GM18873 (cell line): Measurements from ENCODE around the gene IFNL1.
"Not testable (repeated sequence)": the region's sequence is repeated elsewhere in the genome, so short reads cannot be mapped to it uniquely, and the experiment has no call there.

Experiments used
- ATAC-seq: cut with Tn5 transposase; IDR thresholded peaks from one replicate; pipeline ENCODE4 v1.9.1; 2021; ENCODE audit warnings: mild to moderate bottlenecking, moderate library complexity, moderate number of reproducible peaks; ENCODE audit not compliant: unreplicated experiment, low FRiP score

Gene IFNL1

DNA sequence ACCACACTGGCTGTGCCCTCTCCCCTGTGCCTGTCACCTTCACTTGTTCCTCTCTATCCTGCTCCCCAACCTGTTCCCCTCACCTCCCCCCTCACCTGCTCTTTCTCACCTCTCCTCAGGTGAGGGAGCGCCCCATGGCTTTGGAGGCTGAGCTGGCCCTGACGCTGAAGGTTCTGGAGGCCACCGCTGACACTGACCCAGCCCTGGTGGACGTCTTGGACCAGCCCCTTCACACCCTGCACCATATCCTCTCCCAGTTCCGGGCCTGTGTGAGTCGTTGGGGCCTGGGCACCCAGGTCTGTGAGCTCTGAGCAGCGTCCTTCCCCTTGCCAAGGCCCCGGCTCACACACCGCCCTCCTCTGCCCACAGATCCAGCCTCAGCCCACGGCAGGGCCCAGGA, 26.8 kb upstream of the IFNL1 start:
- not testable (repeated sequence) for ATAC-seq

DNA sequence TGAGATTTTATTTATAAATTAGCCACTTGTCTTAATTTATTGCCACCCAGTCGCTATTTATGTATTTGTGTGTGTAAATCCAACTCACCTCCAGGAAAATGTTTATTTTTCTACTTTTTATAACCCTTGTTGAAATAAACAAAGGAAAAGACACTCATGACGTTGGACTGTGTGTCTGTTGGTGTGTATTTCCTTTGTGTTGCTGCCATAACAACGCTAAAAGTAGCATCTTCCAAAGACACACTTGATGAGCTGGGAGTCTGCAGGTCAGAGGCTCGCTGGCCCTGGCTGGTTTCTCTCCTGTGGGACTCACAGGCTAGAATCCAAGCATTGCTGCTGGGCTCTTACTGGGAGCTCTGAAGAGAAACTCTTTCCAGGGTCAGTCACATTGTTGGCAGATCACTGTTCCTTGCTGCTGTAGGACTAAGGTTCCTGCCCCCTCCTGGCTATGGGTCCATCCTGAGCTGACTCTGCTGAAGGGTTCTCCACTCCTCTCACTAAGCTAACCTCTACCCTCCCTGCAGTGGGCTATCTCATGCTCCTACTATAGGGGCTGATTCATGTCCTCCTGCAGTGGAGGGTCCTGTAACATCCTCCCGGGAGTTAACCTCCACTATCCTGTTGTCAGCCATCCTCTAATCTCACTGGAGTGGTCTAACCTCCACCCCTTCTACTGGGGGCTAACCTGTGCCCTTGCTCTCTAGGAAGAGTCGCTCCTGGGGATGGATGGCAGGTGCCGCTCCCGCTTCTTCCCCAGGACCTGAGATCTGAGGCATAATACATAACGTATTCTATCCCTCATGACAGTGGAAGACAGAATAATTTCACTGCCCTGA, 26.0 kb upstream of the IFNL1 start:
- no peak for ATAC-seq

DNA sequence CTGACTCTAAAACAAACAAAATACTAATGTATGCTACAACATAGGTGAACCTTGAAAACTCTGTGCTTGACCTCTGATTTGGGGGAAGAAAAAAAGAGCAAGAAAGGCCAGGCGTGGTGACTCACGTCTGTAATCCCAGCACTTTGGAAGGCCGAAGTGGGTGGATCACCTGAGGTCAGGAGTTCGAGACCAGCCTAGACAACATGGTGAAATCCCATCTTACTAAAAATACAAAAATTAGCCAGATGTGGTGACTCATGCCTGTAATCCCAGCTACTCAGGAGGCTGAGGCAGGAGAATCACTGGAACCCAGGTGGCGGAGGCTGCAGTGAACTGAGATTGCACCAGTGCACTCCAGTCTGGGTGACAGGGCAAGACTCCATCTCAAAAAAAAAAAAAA, 22.3 kb upstream of the IFNL1 start:
- ATAC-seq: not testable (repeated sequence)

DNA sequence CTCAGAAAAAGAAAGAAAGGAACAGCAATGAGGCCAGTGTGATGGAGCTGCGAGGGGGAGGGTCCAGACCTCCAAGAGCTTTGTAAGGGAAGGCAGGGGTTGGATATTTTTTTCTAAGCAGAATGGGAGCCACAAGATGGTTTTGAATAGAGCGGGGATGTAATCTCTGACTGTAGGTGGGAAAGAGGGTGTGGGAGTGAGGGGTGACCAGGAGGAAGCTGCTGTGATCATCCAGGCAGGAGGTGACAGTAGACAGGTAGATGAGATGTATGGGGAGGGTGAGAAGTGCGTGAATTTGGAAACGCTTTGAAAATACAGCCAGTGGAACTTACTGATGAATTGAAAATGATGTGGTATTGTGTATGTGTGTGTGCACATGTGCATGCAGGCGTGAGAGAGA, 20.6 kb upstream of the IFNL1 start:
- no peak for ATAC-seq

DNA sequence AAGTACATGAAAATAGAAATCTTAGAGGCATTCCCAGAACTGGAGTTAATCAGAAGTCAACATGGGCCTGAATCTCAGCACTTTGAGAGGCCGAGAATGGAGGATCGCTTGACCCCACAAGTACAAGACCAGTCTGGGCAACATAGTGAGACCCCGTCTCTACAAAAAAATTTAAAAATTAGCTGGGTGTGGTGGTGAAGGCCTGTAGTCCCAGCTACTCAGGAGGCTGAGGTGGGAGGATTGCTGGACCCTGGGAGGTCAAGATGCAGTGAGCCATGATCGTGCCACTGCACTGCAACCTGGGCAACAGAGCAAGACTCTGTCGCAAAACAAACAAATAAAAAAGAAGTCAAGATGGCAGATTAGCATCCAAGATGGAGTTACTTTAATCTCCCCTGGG, 19.5 kb upstream of the IFNL1 start:
- ATAC-seq: no peak

DNA sequence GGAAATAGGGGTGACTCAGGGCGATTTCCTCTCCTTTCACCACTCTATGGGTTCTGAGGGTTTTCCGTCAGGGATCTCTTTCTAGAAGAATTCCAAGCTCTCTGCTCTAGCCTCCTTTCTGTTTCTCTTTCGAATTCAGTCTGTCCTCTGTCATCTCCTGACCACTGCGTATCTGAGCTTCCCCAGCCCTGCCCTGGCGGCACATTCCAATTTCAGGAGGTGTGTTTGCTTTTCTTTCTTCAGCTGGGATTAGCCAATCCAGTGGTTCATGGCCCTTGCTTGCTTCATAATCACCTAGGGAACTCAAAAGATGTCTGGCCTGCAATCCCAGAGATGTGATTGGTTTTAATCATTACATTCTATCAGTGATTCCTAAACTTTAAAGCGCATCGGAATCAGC, 18.6 kb upstream of the IFNL1 start:
- ATAC-seq: no peak

DNA sequence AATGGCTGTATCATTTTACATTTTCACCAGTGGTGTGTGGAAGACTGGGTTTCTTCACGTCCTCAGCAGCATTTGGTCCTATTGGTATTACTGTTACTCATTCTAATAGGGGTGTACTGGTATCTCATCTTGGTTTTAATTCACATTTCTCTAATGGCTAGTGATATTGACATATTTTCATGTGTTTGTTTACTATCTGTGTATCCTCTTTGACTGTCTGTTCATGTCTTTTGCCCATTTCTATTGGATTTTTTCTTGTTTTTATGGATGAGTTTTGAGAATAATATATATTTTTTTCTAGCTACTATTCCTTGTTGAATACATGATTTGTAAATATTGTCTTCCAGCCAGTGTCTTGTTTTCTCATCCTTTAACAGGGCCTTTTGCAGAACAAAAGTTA, 14.2 kb upstream of the IFNL1 start:
- no peak for ATAC-seq

DNA sequence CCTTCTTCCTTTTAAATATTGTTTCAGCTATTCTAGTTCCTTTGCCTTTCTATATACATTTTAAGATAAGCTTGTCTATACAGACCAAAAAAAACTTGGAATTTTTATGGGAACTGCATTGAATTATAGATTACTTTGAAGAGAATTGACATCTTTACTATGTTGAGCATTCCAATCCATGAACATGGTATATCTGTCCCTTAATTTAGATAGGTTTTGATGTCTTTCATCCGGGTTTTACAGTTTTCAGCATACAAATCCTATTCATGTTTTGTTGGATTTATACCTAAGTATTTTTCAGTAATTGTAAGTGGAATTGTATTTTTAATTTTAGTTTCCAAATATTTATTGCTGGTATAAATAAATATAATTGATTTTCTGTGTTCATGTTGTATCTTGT, 12.2 kb upstream of the IFNL1 start:
- ATAC-seq: no peak

DNA sequence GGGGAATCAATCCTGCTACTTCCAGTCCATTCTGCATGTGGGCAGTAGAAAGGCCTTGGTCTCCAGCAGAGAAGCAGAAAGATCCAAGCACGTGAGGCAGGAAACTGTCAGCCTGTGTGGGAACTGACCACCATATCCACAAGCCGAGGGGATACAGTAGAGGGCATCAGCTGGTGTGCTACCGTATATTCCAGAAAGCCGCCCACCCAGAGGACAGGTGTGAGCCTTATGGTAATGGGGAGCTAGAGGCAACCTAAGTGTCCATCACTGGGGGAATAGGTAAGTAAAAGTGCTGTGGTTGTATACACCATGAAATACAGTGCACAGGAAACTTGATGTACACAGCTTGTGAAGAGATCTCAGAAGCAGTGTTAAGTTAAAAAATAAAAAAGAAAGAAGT, 2.8 kb upstream of the IFNL1 start:
- no peak for ATAC-seq

DNA sequence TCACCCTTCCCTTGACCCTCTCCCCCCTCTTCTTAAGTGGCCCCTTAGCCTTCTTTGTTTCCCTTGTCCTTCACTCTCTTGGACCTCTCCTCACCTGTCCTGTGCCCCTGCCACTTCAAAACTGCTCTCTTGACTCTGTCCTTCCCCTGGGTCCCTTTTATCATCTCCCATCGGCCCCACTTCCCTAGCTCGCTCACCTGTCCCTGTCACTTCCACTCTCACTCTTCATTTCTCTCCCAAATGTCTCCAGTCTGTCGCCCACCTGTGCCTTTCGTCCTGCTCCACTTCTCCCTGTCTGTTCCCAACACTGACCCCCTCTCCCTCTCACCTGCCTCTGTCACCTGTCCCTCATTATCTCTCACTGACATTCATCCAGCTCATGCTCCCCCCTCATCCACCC, 699 bp downstream of the IFNL1 start:
- no peak for ATAC-seq

DNA sequence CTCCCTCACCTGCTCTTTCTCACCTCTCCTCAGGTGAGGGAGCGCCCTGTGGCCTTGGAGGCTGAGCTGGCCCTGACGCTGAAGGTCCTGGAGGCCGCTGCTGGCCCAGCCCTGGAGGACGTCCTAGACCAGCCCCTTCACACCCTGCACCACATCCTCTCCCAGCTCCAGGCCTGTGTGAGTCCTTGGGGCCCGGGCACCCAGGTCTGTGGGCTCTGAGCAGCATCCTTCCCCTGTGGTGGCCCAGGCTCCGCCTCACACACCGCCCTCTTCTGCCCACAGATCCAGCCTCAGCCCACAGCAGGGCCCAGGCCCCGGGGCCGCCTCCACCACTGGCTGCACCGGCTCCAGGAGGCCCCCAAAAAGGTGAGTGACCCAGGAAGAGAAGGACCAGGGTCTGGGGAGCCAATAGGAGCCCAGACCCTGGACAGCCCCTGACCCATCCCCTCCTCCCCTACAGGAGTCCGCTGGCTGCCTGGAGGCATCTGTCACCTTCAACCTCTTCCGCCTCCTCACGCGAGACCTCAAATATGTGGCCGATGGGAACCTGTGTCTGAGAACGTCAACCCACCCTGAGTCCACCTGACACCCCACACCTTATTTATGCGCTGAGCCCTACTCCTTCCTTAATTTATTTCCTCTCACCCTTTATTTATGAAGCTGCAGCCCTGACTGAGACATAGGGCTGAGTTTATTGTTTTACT, 1.9 kb downstream of the IFNL1 start:
- no peak for ATAC-seq

DNA sequence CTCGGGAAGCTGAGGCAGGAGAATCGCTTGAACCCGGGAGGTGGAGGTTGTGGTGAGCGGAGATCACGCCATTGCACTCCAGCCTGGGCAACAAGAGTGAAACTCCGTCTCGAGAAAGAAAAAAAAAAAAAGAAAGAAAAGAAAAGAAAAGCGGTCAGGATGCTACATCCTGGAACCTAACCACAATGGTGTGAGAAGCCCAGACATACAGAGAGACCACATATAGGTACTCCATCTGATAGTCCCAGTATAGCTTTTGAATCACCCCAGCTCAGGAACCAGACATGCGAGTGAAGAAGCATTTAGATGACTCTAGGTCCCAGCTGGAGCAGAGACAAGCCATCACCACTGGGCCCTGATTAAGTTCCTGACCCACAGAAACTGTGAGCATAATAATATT, 3.2 kb downstream of the IFNL1 start:
- ATAC-seq: no peak

DNA sequence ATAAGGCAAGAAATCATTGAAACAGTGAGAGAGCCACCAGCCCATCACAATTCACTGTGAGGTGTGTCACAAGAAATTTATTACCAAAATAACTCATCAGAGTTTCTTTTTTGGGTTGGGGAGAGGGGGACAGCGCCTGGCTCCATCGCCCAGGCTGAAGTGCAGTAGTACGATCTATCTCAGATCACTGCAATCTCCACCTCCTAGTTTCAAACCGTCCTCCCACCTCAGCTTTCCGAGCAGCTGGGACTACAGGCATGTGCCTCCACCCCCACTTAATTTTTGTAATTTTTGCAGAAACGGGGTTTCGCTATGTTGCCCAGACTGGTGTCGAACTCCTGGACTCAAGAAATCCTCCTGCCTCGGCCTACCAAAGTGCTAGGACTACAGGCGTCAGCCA, 3.6 kb downstream of the IFNL1 start:
- no peak for ATAC-seq

DNA sequence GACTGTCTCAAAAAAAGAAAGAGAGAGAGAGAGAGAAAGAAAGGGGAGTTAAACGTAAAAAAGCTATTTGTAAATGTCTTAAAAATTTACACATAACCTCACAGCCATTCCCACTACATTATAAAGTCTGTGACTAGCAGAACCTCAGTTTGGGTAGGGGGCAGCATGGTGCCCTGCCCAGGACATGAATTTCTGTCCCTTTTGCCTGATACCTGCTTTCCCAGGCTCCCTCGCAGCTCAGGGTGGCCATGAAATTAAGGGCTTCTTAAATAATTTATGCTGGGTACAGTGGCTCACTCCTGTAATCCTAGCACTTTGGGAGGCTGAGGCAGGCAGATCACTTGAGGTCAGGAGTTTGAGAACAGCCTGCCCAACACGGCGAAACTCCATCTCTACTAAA, 4.8 kb downstream of the IFNL1 start:
- no peak for ATAC-seq

DNA sequence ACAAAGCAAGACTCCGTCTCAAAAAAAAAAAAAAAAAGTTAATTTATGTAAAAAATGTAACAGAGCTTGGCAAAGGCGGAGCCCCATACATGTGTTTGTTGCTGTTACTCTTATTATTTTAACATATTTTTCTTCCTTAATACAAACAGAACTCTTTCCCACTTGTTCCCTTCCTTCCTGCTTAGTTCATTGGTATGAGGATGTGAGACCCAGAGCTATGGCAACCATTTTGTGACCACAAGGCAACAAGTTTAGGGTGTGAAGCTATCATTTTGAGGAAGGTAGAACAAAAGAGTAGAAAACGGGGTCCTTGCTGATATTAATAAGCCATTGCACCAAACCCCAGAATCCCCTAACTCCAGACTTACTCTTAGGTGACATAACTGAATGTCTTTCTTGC, 5.4 kb downstream of the IFNL1 start:
- no peak for ATAC-seq

DNA sequence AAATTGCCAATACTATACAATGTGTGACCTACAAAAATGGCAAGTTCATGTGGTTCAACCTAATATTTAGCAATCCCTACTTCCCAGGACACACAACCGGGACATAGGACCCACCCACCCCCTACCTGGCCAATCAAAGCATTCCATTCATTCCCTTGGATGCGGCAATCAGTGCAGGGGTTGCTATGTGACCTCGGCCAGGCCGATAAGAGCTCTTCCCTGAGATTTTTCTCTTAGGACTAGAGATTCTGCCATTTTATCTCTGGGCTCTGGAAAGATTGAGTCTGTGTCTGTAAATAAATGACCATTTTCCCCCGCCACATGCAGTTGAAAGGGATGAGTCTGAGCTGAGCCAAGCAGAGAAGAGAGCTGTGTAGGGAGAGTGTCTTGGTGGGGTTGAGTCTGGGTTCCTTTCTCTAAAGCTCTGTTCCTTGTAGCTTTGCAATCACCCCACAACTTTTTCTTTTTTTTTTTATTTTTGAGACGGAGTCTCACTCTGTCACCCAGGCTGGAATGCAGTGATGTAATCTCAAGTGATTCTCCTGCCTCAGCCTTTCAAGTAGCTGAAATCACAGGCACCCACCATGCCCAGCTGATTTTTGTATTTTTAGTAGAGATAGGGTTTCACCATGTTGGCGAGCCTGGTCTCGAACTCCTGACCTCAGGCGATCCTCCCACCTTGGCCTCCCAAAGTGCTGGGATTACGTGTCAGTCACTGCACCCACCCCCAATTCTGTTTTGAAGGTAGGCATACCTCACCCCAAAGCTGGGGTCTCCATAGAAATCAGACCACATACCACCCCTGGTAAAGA, 7.4 kb downstream of the IFNL1 start:
- no peak for ATAC-seq

DNA sequence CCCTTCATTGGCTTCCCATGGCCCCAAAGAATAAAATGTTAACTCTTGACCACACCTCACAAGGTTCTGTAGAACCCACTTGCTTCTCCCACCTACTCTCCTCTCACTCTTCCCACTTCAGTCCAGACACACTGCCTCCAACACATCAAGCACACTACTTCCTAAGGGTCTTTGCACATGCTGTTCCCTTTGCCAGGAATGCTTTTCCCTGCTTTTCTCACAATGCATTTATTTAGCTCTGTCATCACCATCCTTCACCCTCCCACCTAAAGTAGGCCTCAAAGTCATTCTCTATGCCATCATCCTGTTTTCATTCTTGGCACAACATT, 7.9 kb downstream of the IFNL1 start:
- no peak for ATAC-seq

DNA sequence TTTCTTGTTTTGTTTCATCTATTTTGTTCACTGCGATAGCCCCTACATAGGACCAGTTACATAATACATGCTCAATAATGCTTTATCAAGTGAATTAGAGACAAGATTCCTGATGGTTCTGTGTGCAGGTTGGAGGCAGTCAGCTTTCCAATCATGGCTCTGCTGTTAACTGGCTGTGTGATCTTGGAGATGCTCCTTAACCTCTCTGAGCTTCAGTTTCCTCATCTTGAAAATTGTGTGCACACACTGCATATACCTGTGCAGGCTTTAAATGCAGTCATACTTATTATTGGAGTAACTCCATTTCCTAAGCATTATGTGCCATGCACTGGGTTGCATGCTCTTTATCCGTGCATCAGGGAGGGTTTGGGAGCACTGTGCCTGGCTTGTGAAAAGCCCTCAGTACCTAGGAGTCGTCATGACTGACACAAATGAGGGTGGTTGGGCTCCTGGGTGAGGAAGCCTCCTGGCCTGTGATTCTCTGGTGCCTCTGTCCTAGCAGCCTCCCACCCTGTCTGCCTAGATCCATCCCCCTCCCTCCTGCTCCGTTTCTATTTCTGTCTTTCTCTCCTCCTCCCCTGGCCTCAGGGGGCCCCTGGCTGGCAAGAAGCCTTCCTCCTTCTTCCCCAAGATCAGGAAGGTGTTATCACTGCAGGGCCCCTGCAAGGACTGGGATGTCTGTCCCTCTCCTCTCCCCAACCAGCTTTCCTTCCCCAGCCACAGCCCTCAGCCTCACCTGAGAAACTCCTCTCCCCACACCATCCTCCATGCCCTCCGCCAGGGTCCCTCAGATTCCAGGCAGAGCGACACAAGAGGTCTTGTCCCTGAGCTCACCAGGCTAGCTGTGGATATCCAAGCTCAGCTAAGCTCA, 8.7 kb downstream of the IFNL1 start:
- no peak for ATAC-seq

DNA sequence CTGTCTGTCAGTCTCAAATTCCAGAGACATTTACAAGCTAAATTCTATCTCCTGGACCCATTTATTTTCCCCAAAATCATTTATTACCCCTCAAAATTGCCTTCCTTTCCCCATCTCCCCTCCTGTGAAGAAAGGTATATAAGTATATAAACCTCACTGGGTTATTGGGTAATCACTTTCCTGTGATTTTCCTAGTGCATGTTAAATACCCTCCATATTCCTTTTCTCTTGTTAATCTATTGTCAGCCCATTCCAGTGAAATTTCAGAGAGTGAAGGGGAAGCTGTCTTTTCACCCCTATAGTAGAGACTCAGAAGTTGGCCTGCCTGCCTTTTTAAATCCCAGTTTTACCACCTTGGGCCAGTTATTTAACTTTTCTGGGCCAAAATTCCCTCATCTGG, 9.9 kb downstream of the IFNL1 start:
- no peak for ATAC-seq

DNA sequence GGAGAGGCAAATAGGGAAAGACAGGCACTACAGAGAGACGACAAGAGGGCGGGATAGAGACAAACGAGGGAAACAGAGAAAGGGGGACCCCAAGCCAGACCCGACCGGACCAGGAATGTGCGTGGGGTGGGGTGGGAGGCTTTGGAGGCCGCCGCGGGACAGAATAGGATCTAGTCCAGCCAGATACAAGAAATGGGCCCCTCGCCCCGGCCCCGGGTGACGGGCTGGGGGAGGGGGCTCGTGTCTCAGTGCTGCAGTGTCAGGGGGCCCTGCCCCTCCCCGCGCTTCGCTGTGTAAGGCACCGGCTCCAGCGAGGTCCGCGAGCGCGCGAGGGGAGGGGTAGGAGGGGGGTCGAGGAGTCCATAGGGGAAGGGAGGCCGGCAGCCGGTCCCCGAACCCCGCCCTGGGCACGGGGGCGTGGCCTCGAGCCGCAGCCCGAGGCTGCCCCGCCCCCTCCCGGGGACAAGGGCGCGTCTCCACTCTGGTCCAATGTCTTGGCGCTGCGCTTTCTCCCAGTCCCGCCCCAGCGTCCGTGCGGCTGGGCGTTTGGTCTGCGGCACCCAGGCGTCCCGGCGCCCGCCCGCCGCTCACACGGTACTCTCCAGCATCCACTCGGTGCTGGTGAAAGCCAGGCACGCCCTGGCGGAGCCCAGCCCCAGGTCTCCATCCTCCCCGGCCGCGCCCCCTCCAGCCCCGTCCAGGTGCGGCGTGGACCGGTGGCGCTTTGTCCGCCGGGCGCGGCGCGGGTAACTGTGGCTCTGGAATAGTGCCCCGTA, 11.0 kb downstream of the IFNL1 start:
- no peak for ATAC-seq
